ENCODE data around the gene CLDN11.

Gene CLDN11

GRCh38 chr3:170418422-170419398 is at the start of gene CLDN11:
CLDN11 (plus strand) TSS chr3:170418868; CDS start chr3:170419067, 199 bp downstream.
- H3K27ac Mint-ChIP-seq, result no peak within 1 kb of the TSS
- H3K27me3 Mint-ChIP-seq, result peaks cover 51% of the 10 kb centered on the region
- DNase-seq, result no peak
- peak within 1 kb of the TSS; percentile 77 to 94 for H3K4me3 Mint-ChIP-seq
- peak; percentile 19 for ATAC-seq
- H3K4me1 Mint-ChIP-seq, result peaks cover 31% of the 10 kb centered on the region
- H3K9me3 Mint-ChIP-seq, result no peaks in the 10 kb centered on the region

GRCh38 chr3:170368921-170369320 is 49.7 kb upstream of the CLDN11 start:
- Mint-ChIP-seq H3K4me1 (peaks cover 16% of the 10 kb centered on the region), H3K9me3 (no peaks in the 10 kb centered on the region), H3K27ac (no peak overlapping the region), H3K27me3 (no peaks in the 10 kb centered on the region), H3K4me3 (no peak overlapping the region)
- DNase-seq (no peak), ATAC-seq (no peak)

GRCh38 chr3:170372190-170372879 is 46.3 kb upstream of the CLDN11 start:
- Mint-ChIP-seq H3K27me3 (no peaks in the 10 kb centered on the region), H3K4me3 (no peak overlapping the region), H3K4me1 (peaks cover 9% of the 10 kb centered on the region), H3K9me3 (no peaks in the 10 kb centered on the region), H3K27ac (no peak overlapping the region)
- ATAC-seq (no peak), DNase-seq (no peak)

- DNase-seq, result no peak
- no peak overlapping the region for H3K27ac Mint-ChIP-seq
- peaks cover 6% of the 10 kb centered on the region for H3K4me1 Mint-ChIP-seq
- H3K27me3 Mint-ChIP-seq, result no peaks in the 10 kb centered on the region
- no peak overlapping the region for H3K4me3 Mint-ChIP-seq
- no peaks in the 10 kb centered on the region for H3K9me3 Mint-ChIP-seq
- no peak for ATAC-seq
Measured at GRCh38 chr3:170383567-170383966, 35.1 kb upstream of the CLDN11 start.

GRCh38 chr3:170386468-170386867 is 32.2 kb upstream of the CLDN11 start:
- ATAC-seq, result no peak
- no peaks in the 10 kb centered on the region for H3K9me3 Mint-ChIP-seq
- no peak for DNase-seq
- H3K27ac Mint-ChIP-seq, result no peak overlapping the region
- no peak overlapping the region for H3K4me3 Mint-ChIP-seq
- no peaks in the 10 kb centered on the region for H3K27me3 Mint-ChIP-seq
- no peaks in the 10 kb centered on the region for H3K4me1 Mint-ChIP-seq

- no peak overlapping the region for H3K27ac Mint-ChIP-seq
- ATAC-seq, result no peak
- H3K9me3 Mint-ChIP-seq, result no peaks in the 10 kb centered on the region
- H3K4me1 Mint-ChIP-seq, result no peaks in the 10 kb centered on the region
- no peaks in the 10 kb centered on the region for H3K27me3 Mint-ChIP-seq
- no peak overlapping the region for H3K4me3 Mint-ChIP-seq
- DNase-seq, result no peak
Measured at GRCh38 chr3:170387950-170388349, 30.7 kb upstream of the CLDN11 start.

- no peaks in the 10 kb centered on the region for H3K9me3 Mint-ChIP-seq
- no peak overlapping the region for H3K27ac Mint-ChIP-seq
- ATAC-seq (no peak), DNase-seq (no peak)
- H3K27me3 Mint-ChIP-seq, result no peaks in the 10 kb centered on the region
- H3K4me1 Mint-ChIP-seq, result no peaks in the 10 kb centered on the region
- no peak overlapping the region for H3K4me3 Mint-ChIP-seq
Measured at GRCh38 chr3:170391108-170391507, 27.6 kb upstream of the CLDN11 start.

- no peak for ATAC-seq
- Mint-ChIP-seq H3K27me3 (no peaks in the 10 kb centered on the region), H3K9me3 (no peaks in the 10 kb centered on the region), H3K27ac (no peak overlapping the region), H3K4me3 (no peak overlapping the region), H3K4me1 (no peaks in the 10 kb centered on the region)
- no peak for DNase-seq
Measured at GRCh38 chr3:170397685-170398084, 21.0 kb upstream of the CLDN11 start.

GRCh38 chr3:170405101-170405500 is 13.6 kb upstream of the CLDN11 start:
- no peaks in the 10 kb centered on the region for H3K27me3 Mint-ChIP-seq
- DNase-seq, result no peak
- no peaks in the 10 kb centered on the region for H3K4me1 Mint-ChIP-seq
- H3K27ac Mint-ChIP-seq, result no peak overlapping the region
- ATAC-seq, result no peak
- no peak overlapping the region for H3K4me3 Mint-ChIP-seq
- H3K9me3 Mint-ChIP-seq, result no peaks in the 10 kb centered on the region

- H3K9me3 Mint-ChIP-seq, result no peaks in the 10 kb centered on the region
- H3K27ac Mint-ChIP-seq, result no peak overlapping the region
- H3K4me3 Mint-ChIP-seq, result no peak overlapping the region
- peaks cover 6% of the 10 kb centered on the region for H3K4me1 Mint-ChIP-seq
- no peak for ATAC-seq
- H3K27me3 Mint-ChIP-seq, result no peaks in the 10 kb centered on the region
- DNase-seq, result no peak
Measured at GRCh38 chr3:170410428-170411029, 8.1 kb upstream of the CLDN11 start.

- H3K9me3 Mint-ChIP-seq, result no peaks in the 10 kb centered on the region
- peaks cover 9% of the 10 kb centered on the region for H3K4me1 Mint-ChIP-seq
- DNase-seq (no peak), ATAC-seq (no peak)
- H3K4me3 Mint-ChIP-seq, result no peak overlapping the region
- H3K27me3 Mint-ChIP-seq, result peaks cover 12% of the 10 kb centered on the region
- no peak overlapping the region for H3K27ac Mint-ChIP-seq
Measured at GRCh38 chr3:170413291-170413690, 5.4 kb upstream of the CLDN11 start.

GRCh38 chr3:170414202-170414663 is 4.4 kb upstream of the CLDN11 start:
- ATAC-seq (peak; percentile 68), DNase-seq (peak in 1 of 2 donors; percentile 41)
- Mint-ChIP-seq H3K4me3 (no peak overlapping the region), H3K9me3 (no peaks in the 10 kb centered on the region), H3K4me1 (peaks cover 17% of the 10 kb centered on the region), H3K27ac (no peak overlapping the region), H3K27me3 (peaks cover 21% of the 10 kb centered on the region)

- Mint-ChIP-seq H3K9me3 (no peaks in the 10 kb centered on the region), H3K27ac (no peak overlapping the region), H3K4me3 (no peak overlapping the region), H3K27me3 (peaks cover 50% of the 10 kb centered on the region), H3K4me1 (peaks cover 31% of the 10 kb centered on the region)
- DNase-seq, result no peak
- no peak for ATAC-seq
Measured at GRCh38 chr3:170417090-170417489, 1.6 kb upstream of the CLDN11 start.

GRCh38 chr3:170419557-170420087 is 954 bp downstream of the CLDN11 start:
- peak overlapping the region; percentile 11 to 70 for H3K4me3 Mint-ChIP-seq
- peaks cover 54% of the 10 kb centered on the region for H3K27me3 Mint-ChIP-seq
- H3K4me1 Mint-ChIP-seq, result peaks cover 25% of the 10 kb centered on the region
- DNase-seq, result no peak
- no peaks in the 10 kb centered on the region for H3K9me3 Mint-ChIP-seq
- no peak overlapping the region for H3K27ac Mint-ChIP-seq
- no peak for ATAC-seq

- DNase-seq (no peak), ATAC-seq (no peak)
- H3K27ac Mint-ChIP-seq, result no peak overlapping the region
- H3K4me1 Mint-ChIP-seq, result peaks cover 25% of the 10 kb centered on the region
- H3K27me3 Mint-ChIP-seq, result peaks cover 61% of the 10 kb centered on the region
- H3K4me3 Mint-ChIP-seq, result peak overlapping the region in 1 of 2 donors; percentile 47
- H3K9me3 Mint-ChIP-seq, result no peaks in the 10 kb centered on the region
Measured at GRCh38 chr3:170420307-170420821, 1.7 kb downstream of the CLDN11 start.
